A549 (cell line): Measurements from ENCODE around the gene SRSF12. TPM values are rescaled to one million over a fixed set of nuclear protein-coding genes. Genes with fewer than 3 reads are reported as not detected.
A peak's percentile ranks its signal among the peaks of the same experiment; 100 is the strongest.

Source experiments
- ATAC-seq, 2 experiments: fragments of 200-7000 bp in 1 of 2; fragments of >200 bp in 1 of 2; cut with Nextera tagmentation in 1 of 2; cut with Tn5 transposase in 1 of 2; 3 replicates each; pipeline versions ENCODE4 v1.8.0 to v1.9.1; 2018 to 2020; ENCODE audit warnings: mild to moderate bottlenecking in 1 of 2, moderate library complexity in 1 of 2
- CTCF ChIA-PET: fragments of 300-600 bp; sonication (Branson Sonifier 250); formaldehyde crosslinking; extraction: SDS; loops from one replicate; lab custom pipeline; 2021; ENCODE audit warnings: antibody characterized with exemption, inconsistent platforms; lab: Yijun Ruan, JAX
- POLR2A ChIA-PET: fragments of 350-600 bp; formaldehyde crosslinking; extraction: SDS; loops from one replicate; lab custom pipeline; 2021; ENCODE audit warnings: antibody characterized with exemption, inconsistent platforms; lab: Yijun Ruan, JAX
- DNase-seq, 2 experiments: peaks; one replicate each; pipeline versions ENCODE4 v3.0.0 to v3.0.0-alpha.2; 2011 to 2016; ENCODE audit warnings: low read depth in 1 of 2, low spot score in 1 of 2
- FAIRE-seq: peaks from 2 replicates; lab custom pipeline; 2011; peaks lifted over from hg19 to GRCh38; lab: Jason Lieb, UNC
- H3K27ac ChIP-seq, 2 experiments: fragments of >200 bp; sonication (Bioruptor Twin); formaldehyde crosslinking; 3 replicates each; pipeline ENCODE4 v1.5.1; 2016 to 2017
- H3K4me1 ChIP-seq: fragments of >200 bp; sonication (Bioruptor Twin); formaldehyde crosslinking; 3 replicates; pipeline ENCODE4 v1.6.1; 2016
- H3K4me2 ChIP-seq: fragments of >200 bp; sonication (Bioruptor Twin); formaldehyde crosslinking; 3 replicates; pipeline ENCODE4 v1.6.1; 2016
- H3K4me3 ChIP-seq: fragments of >200 bp; sonication (Bioruptor Twin); formaldehyde crosslinking; 3 replicates; pipeline ENCODE4 v1.5.1; 2016
- H3K9me3 ChIP-seq: fragments of >200 bp; sonication (Bioruptor Twin); formaldehyde crosslinking; 3 replicates; pipeline ENCODE4 v1.6.1; 2016
- BHLHE40 ChIP-seq: IDR thresholded peaks from 2 replicates; pipeline ENCODE4 v1.6.1; 2012; ENCODE audit warnings: low read depth, low read length, inconsistent platforms
- CBX8 ChIP-seq: fragments of 200-600 bp; sonication (generic); IDR thresholded peaks from 2 replicates; pipeline ENCODE4 v1.6.1; 2016
- ELK1 ChIP-seq: fragments of 150-350 bp; IDR thresholded peaks from 2 replicates; pipeline ENCODE4 v1.6.1; 2014; ENCODE audit warnings: low read depth, mild to moderate bottlenecking, low read length
- ESRRA ChIP-seq: fragments of 150-350 bp; IDR thresholded peaks from 2 replicates; pipeline ENCODE4 v1.6.1; 2014; ENCODE audit warnings: mild to moderate bottlenecking, low read length, borderline replicate concordance
- FOSB ChIP-seq: fragments of 250-450 bp; sonication (Bioruptor Pico); IDR thresholded peaks from 2 replicates; pipeline ENCODE4 v1.5.0; 2020; ENCODE audit warnings: mild to moderate bottlenecking, moderate library complexity
- GATA3 ChIP-seq: IDR thresholded peaks from 2 replicates; pipeline ENCODE4 v1.6.1; 2012; ENCODE audit warnings: borderline replicate concordance
- HOXA7 ChIP-seq: fragments of 250-450 bp; sonication (Bioruptor Pico); IDR thresholded peaks from 2 replicates; pipeline ENCODE4 v1.5.0; 2020; ENCODE audit warnings: mild to moderate bottlenecking, moderate library complexity
- HOXB13 ChIP-seq: fragments of 250-450 bp; sonication (Bioruptor Pico); IDR thresholded peaks from 2 replicates; pipeline ENCODE4 v1.5.0; 2020; ENCODE audit warnings: low read depth, mild to moderate bottlenecking, moderate library complexity
- JUN ChIP-seq, 2 experiments: fragments of >200 bp; sonication (Bioruptor Twin); formaldehyde crosslinking; IDR thresholded peaks; 2 replicates in 1 of 2; 3 replicates in 1 of 2; pipeline ENCODE4 v1.6.1; 2016 to 2017
- KDM1A ChIP-seq: fragments of 200-600 bp; sonication (generic); IDR thresholded peaks from 2 replicates; pipeline ENCODE4 v1.6.1; 2016; ENCODE audit warnings: low read depth, mild to moderate bottlenecking
- RARB ChIP-seq: fragments of 250-450 bp; sonication (Bioruptor Pico); IDR thresholded peaks from 2 replicates; pipeline ENCODE4 v1.8.0; 2021; ENCODE audit warnings: mild to moderate bottlenecking, moderate library complexity
- RFX5 ChIP-seq: fragments of 450-650 bp; IDR thresholded peaks from 2 replicates; pipeline ENCODE4 v1.7.1; 2014; ENCODE audit warnings: antibody characterized with exemption, mild to moderate bottlenecking, moderate library complexity
- TFCP2L1 ChIP-seq: fragments of 250-450 bp; sonication (Bioruptor Pico); IDR thresholded peaks from 2 replicates; pipeline ENCODE4 v1.5.0; 2021; ENCODE audit warnings: mild to moderate bottlenecking
- TP53 ChIP-seq: fragments of 250-450 bp; sonication (Bioruptor Pico); IDR thresholded peaks from 2 replicates; pipeline ENCODE4 v1.5.0; 2021; ENCODE audit warnings: mild to moderate bottlenecking, moderate library complexity
- ZNF302 ChIP-seq: fragments of 250-450 bp; sonication (Bioruptor Pico); IDR thresholded peaks from 2 replicates; pipeline ENCODE4 v1.9.0; 2021; ENCODE audit warnings: inconsistent platforms, mild to moderate bottlenecking, moderate library complexity
- ZSCAN20 ChIP-seq: fragments of 250-450 bp; sonication (Bioruptor Pico); IDR thresholded peaks from 2 replicates; pipeline ENCODE4 v1.8.0; 2022; ENCODE audit warnings: mild to moderate bottlenecking, moderate library complexity
- WGBS: methylation state at CpG from one replicate; pipeline ENCODE4 v1.1.6; 2017; ENCODE audit errors: missing lambda C conversion rate; 5-methylcytosine and 5-hydroxymethylcytosine counted together
- polyA plus RNA-seq, 4 experiments: library from polyadenylated mRNA; depleted of rRNA in 3 of 4; stranded (reverse); fragments of >200 nt; fragmentation: RNase III in 1 of 4; extraction: RNeasy Plus Mini Kit Qiagen cat#74134 plus additional on column Dnase treatment in 1 of 4; gene quantifications; 2 replicates in 3 of 4; 3 replicates in 1 of 4; pipeline ENCODE4 v1.2.3, GENCODE V29; 2011 to 2017
- TF ChIP-seq, protein P1 (sequence below): fragments of >200 bp; sonication (Bioruptor Twin); formaldehyde crosslinking; IDR thresholded peaks from 2 replicates; pipeline ENCODE4 v1.6.1; 2016
- TF ChIP-seq, protein P2 (sequence below): IDR thresholded peaks from 2 replicates; pipeline ENCODE4 v1.6.1; 2012

SRSF12 gene
- polyA plus RNA-seq, 2 of the 4 experiments (the other 2 are of a cell fraction): 1.5 to 2.7 TPM

GRCh38 chr6:89079511-89080234, 38.2 kb downstream of the SRSF12 start:
- DNase-seq (no peak), FAIRE-seq (no peak), ATAC-seq (no peak)
- Histone ChIP-seq H3K4me2 (peak overlapping the region; percentile 88), H3K4me3 (peak overlapping the region; percentile 96), H3K27ac (peak overlapping the region; percentile 89 to 99), H3K9me3 (no peaks in the 10 kb centered on the region), H3K4me1 (peaks cover 23% of the 10 kb centered on the region)
- ChIA-PET POLR2A (interaction anchor here (0.6 to 7.8 kb wide), 26 partner anchors 8 to 273 kb away, joined by 3 to 113 read pairs (median 5); partner anchors contain the start of genes PM20D2, RNGTT, SRSF12 and UBE2J1), CTCF (interaction anchor here (0.6 to 4.0 kb wide), 9 partner anchors 9 to 759 kb away, joined by 3 to 28 read pairs (median 5); no protein-coding TSS in a partner anchor)
- no peak for TF ChIP-seq FOSB
- WGBS: 7% methylated on average over 20 of the region's 20 CpGs

DNA sequence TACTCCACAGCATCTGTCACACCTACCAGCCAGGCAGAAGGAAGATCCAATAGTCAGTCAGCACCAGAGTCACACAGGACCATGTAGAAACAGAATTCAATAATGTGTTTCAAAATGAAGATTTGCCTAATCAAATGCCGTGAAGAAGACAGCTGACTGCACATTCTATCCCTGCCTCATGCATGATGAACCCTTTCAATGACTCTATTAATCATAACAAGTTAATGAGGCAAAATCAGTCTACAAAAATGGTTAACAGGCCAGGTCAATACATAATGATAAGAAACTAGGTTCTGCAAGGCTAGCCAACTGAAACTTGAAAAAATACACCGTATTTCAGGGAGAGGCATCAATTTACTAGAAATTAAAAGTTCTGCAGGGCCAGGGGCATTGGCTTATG, 44.0 kb downstream of the SRSF12 start:
- Histone ChIP-seq H3K27ac (no peak overlapping the region), H3K4me1 (no peaks in the 10 kb centered on the region; the same call in 2 of the 3 replicates), H3K4me3 (no peak overlapping the region), H3K4me2 (no peak overlapping the region)
- ATAC-seq (no peak), DNase-seq (no peak), FAIRE-seq (no peak)
- CTCF ChIA-PET: interaction anchor here (1.3 to 3.0 kb wide), 2 partner anchors 23 to 91 kb away, joined by 3 to 9 read pairs; no protein-coding TSS in a partner anchor
- POLR2A ChIA-PET: interaction anchor here (1.2 kb wide), 1 partner anchor 39 kb away, joined by 3 read pairs; no protein-coding TSS in a partner anchor
- WGBS: 86% methylated on average over 2 of the region's 2 CpGs
- no peak for TF ChIP-seq JUN (IDR thresholded peaks at IDR 0.05)
- no peak for TF ChIP-seq ZNF302
- TF ChIP-seq RARB (CRISPR knock-in tag): no peak
- TF ChIP-seq KDM1A: no peak
- TF ChIP-seq RFX5: no peak
- TF ChIP-seq TFCP2L1 (CRISPR knock-in tag): no peak
- no peak for TF ChIP-seq ZSCAN20 (CRISPR knock-in tag)
- no peak for TF ChIP-seq CBX8
- TF ChIP-seq, protein P1, sequence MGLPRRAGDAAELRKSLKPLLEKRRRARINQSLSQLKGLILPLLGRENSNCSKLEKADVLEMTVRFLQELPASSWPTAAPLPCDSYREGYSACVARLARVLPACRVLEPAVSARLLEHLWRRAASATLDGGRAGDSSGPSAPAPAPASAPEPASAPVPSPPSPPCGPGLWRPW: no peak
- TF ChIP-seq, all 56 proteins: peak for 0
- no peaks in the 10 kb centered on the region for H3K9me3 ChIP-seq

DNA sequence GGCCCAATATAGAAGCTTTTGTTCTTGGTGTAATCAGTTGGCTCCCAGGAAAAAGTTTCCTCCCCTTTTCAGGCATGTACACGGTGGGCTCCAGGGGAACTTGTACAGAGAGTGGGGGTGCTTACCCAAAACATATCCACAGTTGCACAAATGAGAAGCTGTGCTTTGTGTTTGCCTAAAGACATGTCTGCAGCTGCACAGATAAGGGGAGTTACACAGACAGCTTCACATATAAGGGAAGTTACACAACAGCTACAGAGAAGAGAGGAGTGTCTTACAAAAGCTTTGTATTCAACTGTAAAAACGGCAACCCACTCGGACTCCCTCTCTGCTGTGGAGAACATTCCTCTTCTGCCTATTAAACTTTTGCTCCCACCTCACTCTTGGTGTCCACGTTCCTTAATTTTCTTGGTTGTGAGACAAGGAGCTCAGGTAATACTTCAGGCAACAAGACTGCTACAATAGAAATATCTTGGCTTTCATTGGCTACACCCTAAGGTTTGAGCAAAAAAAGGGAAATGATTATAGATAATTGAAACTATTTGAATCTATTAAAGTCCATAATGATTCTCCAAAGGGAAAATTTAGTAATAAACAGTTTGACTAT, 44.8 kb downstream of the SRSF12 start:
- Histone ChIP-seq H3K4me2 (no peak overlapping the region), H3K27ac (no peak overlapping the region), H3K4me1 (peaks cover 7% of the 10 kb centered on the region; the same call in 2 of the 3 replicates), H3K4me3 (no peak overlapping the region), H3K9me3 (no peaks in the 10 kb centered on the region)
- FAIRE-seq (no peak), DNase-seq (no peak), ATAC-seq (no peak)
- 63% methylated on average over 4 of the region's 4 CpGs for WGBS
- POLR2A ChIA-PET: no interaction called here
- no peak for TF ChIP-seq GATA3
- CTCF ChIA-PET: interaction anchor here (1.0 kb wide), 1 partner anchor 91 kb away, joined by 4 read pairs; no protein-coding TSS in a partner anchor

DNA sequence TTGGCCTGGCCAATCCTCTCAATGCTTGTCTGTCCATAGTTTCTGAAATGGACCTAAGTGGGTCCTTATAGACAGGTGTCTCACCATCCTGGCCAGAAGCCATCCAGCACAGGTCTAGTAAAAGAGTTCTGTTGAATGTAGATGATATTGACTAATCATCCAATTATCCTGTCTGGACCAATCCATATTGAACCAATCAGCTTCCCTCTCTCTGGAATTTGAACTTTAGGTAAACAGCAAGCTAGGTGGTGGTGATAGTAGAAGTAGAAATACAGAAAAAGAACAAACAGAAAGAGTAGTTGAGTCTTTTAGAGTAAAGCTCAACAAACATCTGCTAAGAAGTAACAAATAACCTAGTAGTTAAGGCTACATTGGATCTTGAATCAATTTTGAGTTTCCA, 46.8 kb downstream of the SRSF12 start:
- TF ChIP-seq TP53 (CRISPR knock-in tag) (no peak), BHLHE40 (no peak), HOXA7 (CRISPR knock-in tag) (no peak), ESRRA (no peak), HOXB13 (CRISPR knock-in tag) (no peak), ELK1 (no peak)
- TF ChIP-seq, protein P2, sequence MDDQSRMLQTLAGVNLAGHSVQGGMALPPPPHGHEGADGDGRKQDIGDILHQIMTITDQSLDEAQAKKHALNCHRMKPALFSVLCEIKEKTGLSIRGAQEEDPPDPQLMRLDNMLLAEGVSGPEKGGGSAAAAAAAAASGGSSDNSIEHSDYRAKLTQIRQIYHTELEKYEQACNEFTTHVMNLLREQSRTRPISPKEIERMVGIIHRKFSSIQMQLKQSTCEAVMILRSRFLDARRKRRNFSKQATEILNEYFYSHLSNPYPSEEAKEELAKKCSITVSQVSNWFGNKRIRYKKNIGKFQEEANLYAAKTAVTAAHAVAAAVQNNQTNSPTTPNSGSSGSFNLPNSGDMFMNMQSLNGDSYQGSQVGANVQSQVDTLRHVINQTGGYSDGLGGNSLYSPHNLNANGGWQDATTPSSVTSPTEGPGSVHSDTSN: no peak
- POLR2A ChIA-PET: interaction anchor here (2.5 kb wide), 1 partner anchor 9 kb away, joined by 8 read pairs; the partner anchor contains the start of gene PNRC1
- CTCF ChIA-PET: interaction anchor here (1.3 to 1.5 kb wide), 2 partner anchors 9 to 89 kb away, joined by 3 read pairs; no protein-coding TSS in a partner anchor
- Histone ChIP-seq H3K4me1 (peaks cover 18% of the 10 kb centered on the region), H3K27ac (no peak overlapping the region), H3K4me3 (no peak overlapping the region), H3K9me3 (no peaks in the 10 kb centered on the region), H3K4me2 (no peak overlapping the region)
- FAIRE-seq (no peak), ATAC-seq (no peak), DNase-seq (no peak)
